HG02852 (cell line): ENCODE data around the gene SYP.
"Not testable (repeated sequence)": the region's sequence is repeated elsewhere in the genome, so short reads cannot be mapped to it uniquely, and the experiment has no call there.

ENCODE experiments used
- ATAC-seq: cut with Tn5 transposase; IDR thresholded peaks from one replicate; pipeline ENCODE4 v1.9.1; 2021; ENCODE audit warnings: mild to moderate bottlenecking, moderate library complexity; ENCODE audit not compliant: unreplicated experiment

The SYP gene

GRCh38 chrX:49147282-49147681, 52.7 kb downstream of the SYP start:
- ATAC-seq: no peak

- not testable (repeated sequence) for ATAC-seq
Observed at GRCh38 chrX:49143154-49143553, 56.8 kb downstream of the SYP start.

GRCh38 chrX:49142264-49142663, 57.7 kb downstream of the SYP start:
- not testable (repeated sequence) for ATAC-seq

- ATAC-seq: no peak
Observed at GRCh38 chrX:49139713-49140112, 60.3 kb downstream of the SYP start.
